DND-41 (cell line): Measurements from ENCODE around the gene RFK.

Experiments
- EZH2 ChIP-seq: IDR thresholded peaks from 3 replicates; pipeline ENCODE4 v1.6.1; 2012; ENCODE audit warnings: borderline replicate concordance, low read depth, mild to moderate bottlenecking, moderate library complexity, low read length, inconsistent platforms; ENCODE audit not compliant: severe bottlenecking
- TF ChIP-seq, protein P1 (sequence below): IDR thresholded peaks from 2 replicates; pipeline ENCODE4 v1.5.1; 2012; ENCODE audit warnings: borderline replicate concordance, low read length, moderate library complexity, mild to moderate bottlenecking; ENCODE audit not compliant: poor library complexity, severe bottlenecking; ENCODE audit errors: extremely low read depth

DNA sequence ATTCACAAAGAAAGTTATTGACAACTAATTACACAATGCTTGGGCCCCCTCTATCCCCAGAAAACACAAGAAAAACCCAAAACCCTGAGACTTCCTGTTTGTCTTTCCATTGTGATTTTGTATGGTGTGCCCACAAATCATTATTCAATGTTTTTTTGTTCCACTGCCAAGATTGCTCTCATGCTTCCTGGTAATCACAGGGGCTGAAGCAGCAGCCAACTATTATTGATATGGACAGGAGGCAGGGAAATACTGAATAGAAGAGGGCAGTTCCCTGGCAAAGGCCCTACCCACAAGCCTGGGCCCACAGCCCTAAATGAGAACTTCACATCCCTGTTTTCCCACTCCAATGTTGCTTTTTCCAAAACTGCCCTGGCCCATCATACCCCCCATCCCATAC, 21.5 kb upstream of the RFK start:
- TF ChIP-seq, protein P1, sequence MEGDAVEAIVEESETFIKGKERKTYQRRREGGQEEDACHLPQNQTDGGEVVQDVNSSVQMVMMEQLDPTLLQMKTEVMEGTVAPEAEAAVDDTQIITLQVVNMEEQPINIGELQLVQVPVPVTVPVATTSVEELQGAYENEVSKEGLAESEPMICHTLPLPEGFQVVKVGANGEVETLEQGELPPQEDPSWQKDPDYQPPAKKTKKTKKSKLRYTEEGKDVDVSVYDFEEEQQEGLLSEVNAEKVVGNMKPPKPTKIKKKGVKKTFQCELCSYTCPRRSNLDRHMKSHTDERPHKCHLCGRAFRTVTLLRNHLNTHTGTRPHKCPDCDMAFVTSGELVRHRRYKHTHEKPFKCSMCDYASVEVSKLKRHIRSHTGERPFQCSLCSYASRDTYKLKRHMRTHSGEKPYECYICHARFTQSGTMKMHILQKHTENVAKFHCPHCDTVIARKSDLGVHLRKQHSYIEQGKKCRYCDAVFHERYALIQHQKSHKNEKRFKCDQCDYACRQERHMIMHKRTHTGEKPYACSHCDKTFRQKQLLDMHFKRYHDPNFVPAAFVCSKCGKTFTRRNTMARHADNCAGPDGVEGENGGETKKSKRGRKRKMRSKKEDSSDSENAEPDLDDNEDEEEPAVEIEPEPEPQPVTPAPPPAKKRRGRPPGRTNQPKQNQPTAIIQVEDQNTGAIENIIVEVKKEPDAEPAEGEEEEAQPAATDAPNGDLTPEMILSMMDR: no peak
- TF ChIP-seq EZH2: no peak
